Neural cell (in vitro differentiated cells): ENCODE data around the gene MTOR.

ENCODE experiments used
- CTCF ChIP-seq: fragments of 450-650 bp; IDR thresholded peaks from 2 replicates; pipeline ENCODE4 v1.5.1; 2014; ENCODE audit warnings: antibody characterized with exemption, mild to moderate bottlenecking, moderate library complexity; ENCODE audit not compliant: poor library complexity, severe bottlenecking
- EP300 ChIP-seq: fragments of 450-650 bp; conservative IDR thresholded peaks from 2 replicates; pipeline ENCODE4 v1.6.1; 2014; ENCODE audit warnings: antibody characterized with exemption, mild to moderate bottlenecking, moderate library complexity; ENCODE audit not compliant: poor library complexity, severe bottlenecking
- EZH2 ChIP-seq: fragments of 200-600, 300-800 bp; shearing (Covaris generic), sonication (generic); IDR thresholded peaks from 2 replicates; pipeline ENCODE4 v1.6.1; 2014; ENCODE audit warnings: antibody characterized with exemption, low read length, borderline replicate concordance, mild to moderate bottlenecking; ENCODE audit not compliant: insufficient read depth, poor library complexity, severe bottlenecking
- POLR2AphosphoS5 ChIP-seq: IDR thresholded peaks from 2 replicates; pipeline ENCODE4 v1.6.1; 2012

GRCh38 chr1:11272832-11273594 is 10.7 kb upstream of the MTOR start, which contains the start of gene UBIAD1:
- TF ChIP-seq CTCF (no peak), EP300 (peak; percentile 30), EZH2 (no peak), POLR2AphosphoS5 (peak; percentile 84)
